Panc1 (cell line): Measurements from ENCODE around the gene CXCL6. TPM values are rescaled to one million over a fixed set of nuclear protein-coding genes. Genes with fewer than 3 reads are reported as not detected.

ENCODE experiments used
- ATAC-seq: fragments of 200-7000 bp; cut with Tn5 transposase; 2 replicates; pipeline ENCODE4 v1.9.1; 2020; ENCODE audit warnings: mild to moderate bottlenecking, moderate library complexity
- BruUV-seq: library from RNA; stranded (reverse); fragments of 400-500 nt; replicated peaks from 2 replicates; lab custom pipeline; 2021; lab: Mats Ljungman, UMichigan
- CTCF ChIA-PET: fragments of 300-600 bp; sonication (Branson Sonifier 250); formaldehyde crosslinking; loops from one replicate; lab custom pipeline; 2022; ENCODE audit warnings: antibody characterized with exemption; lab: Charles Lee
- POLR2A ChIA-PET: fragments of 300-600 bp; sonication (Branson Sonifier 250); formaldehyde crosslinking; loops from one replicate; lab custom pipeline; 2022; ENCODE audit warnings: antibody characterized with exemption; lab: Charles Lee
- DNase-seq: peaks from one replicate; pipeline ENCODE4 v3.0.0-alpha.2; 2010; ENCODE audit warnings: low read depth, low spot score
- H3K27ac ChIP-seq: 2 replicates; pipeline ENCODE4 v1.5.1; 2011; ENCODE audit warnings: mild to moderate bottlenecking, low read length, inconsistent platforms
- H3K27me3 ChIP-seq: fragments of 200-500 bp; sonication (Bioruptor generic); 2 replicates; pipeline ENCODE4 v1.6.0; 2014; ENCODE audit warnings: low read length, inconsistent platforms; ENCODE audit not compliant: control insufficient read depth, insufficient read depth
- H3K36me3 ChIP-seq: fragments of 200-500 bp; sonication (Bioruptor generic); 2 replicates; pipeline ENCODE4 v1.5.1; 2014; ENCODE audit warnings: inconsistent platforms, mild to moderate bottlenecking, low read length, moderate library complexity; ENCODE audit not compliant: control insufficient read depth, insufficient read depth
- H3K4me1 ChIP-seq: 2 replicates; pipeline ENCODE4 v1.5.1; 2011; ENCODE audit warnings: inconsistent platforms, mild to moderate bottlenecking, low read length, moderate library complexity; ENCODE audit not compliant: control insufficient read depth, insufficient read depth
- H3K4me3 ChIP-seq, 2 experiments: 2 replicates each; pipeline ENCODE4 v1.5.1; 2011 to 2012; ENCODE audit warnings: low read depth in 2 of 2, low read length in 2 of 2, mild to moderate bottlenecking in 2 of 2, inconsistent platforms in 1 of 2, moderate library complexity in 1 of 2
- H3K9me3 ChIP-seq: fragments of 200-500 bp; sonication (Bioruptor generic); 2 replicates; pipeline ENCODE4 v1.5.1; 2014; ENCODE audit warnings: low read depth, mild to moderate bottlenecking, inconsistent platforms, low read length, moderate library complexity; ENCODE audit not compliant: control insufficient read depth, insufficient read depth
- CTCF ChIP-seq: fragments of 450-650 bp; IDR thresholded peaks from 2 replicates; pipeline ENCODE4 v1.5.1; 2017; ENCODE audit warnings: mild to moderate bottlenecking
- POLR2AphosphoS5 ChIP-seq: IDR thresholded peaks from 2 replicates; pipeline ENCODE4 v1.6.1; 2012; ENCODE audit warnings: mild to moderate bottlenecking, low read depth, low read length, moderate library complexity
- REST ChIP-seq, 2 experiments: IDR thresholded peaks; 2 replicates each; pipeline ENCODE4 v1.6.1; 2011 to 2012; ENCODE audit warnings: low read depth in 2 of 2, control low read depth in 1 of 2, low read length in 1 of 2, mild to moderate bottlenecking in 1 of 2, moderate library complexity in 1 of 2; ENCODE audit not compliant: insufficient read depth in 1 of 2
- SIN3A ChIP-seq: IDR thresholded peaks from 2 replicates; pipeline ENCODE4 v1.6.1; 2012; ENCODE audit warnings: low read depth, mild to moderate bottlenecking, low read length, moderate library complexity, borderline replicate concordance; ENCODE audit not compliant: insufficient read depth
- TCF7L2 ChIP-seq: IDR thresholded peaks from 2 replicates; pipeline ENCODE4 v1.6.1; 2011; ENCODE audit warnings: mild to moderate bottlenecking, low read depth, low read length, inconsistent platforms
- in situ Hi-C: cut with HindIII; loops from 2 replicates; pipeline ENCODE4 v1.10.0; 2016; ENCODE audit warnings: low sequenced_read_pairs, low pct_unique_long_range_greater_than_20kb
- intact Hi-C: fragments of 100-400 bp; cut with micrococcal nuclease; formaldehyde crosslinking; loops from one replicate; pipeline ENCODE4 v1.10.0; 2022; ENCODE audit not compliant: unreplicated experiment
- total RNA-seq: library from RNA; stranded (reverse); gene quantifications from one replicate; pipeline ENCODE4 v1.2.1, GENCODE V29; 2021; ENCODE audit not compliant: unreplicated experiment

CXCL6 gene
- total RNA-seq, 1 experiment from 2014 or later = 0.33 TPM

GRCh38 chr4:73844345-73844744, 7.9 kb downstream of the CXCL6 start:
- POLR2A ChIA-PET = no interaction called here
- Histone ChIP-seq H3K36me3 (no peaks in the 10 kb centered on the region), H3K4me3 (no peak overlapping the region), H3K27ac (no peak overlapping the region), H3K4me1 (no peaks in the 10 kb centered on the region; the same call in 1 of the 2 replicates), H3K27me3 (no peaks in the 10 kb centered on the region), H3K9me3 (no peaks in the 10 kb centered on the region)
- DNase-seq (no peak), ATAC-seq (no peak)
- CTCF ChIA-PET = no interaction called here
- TF ChIP-seq SIN3A = no peak
- no peak for TF ChIP-seq POLR2AphosphoS5
- TF ChIP-seq TCF7L2 = no peak
- TF ChIP-seq CTCF = no peak
- TF ChIP-seq REST (IDR thresholded peaks at IDR 0.05; ENCODE audit: insufficient read depth in 1 of 2, low read depth in 2 of 2, low read length in 1 of 2) = no peak
- intact Hi-C loops (no loop called here), in situ Hi-C loops (no loop called here)
- no TSS peak for BruUV-seq

- intact Hi-C loops (no loop called here), in situ Hi-C loops (no loop called here)
- DNase-seq (no peak), ATAC-seq (no peak)
- no peak overlapping the region for H3K4me3 ChIP-seq
- H3K27me3 ChIP-seq = no peaks in the 10 kb centered on the region
- no peaks in the 10 kb centered on the region for H3K36me3 ChIP-seq
- no TSS peak for BruUV-seq
- H3K4me1 ChIP-seq = no peaks in the 10 kb centered on the region; the same call in 1 of the 2 replicates
- POLR2A ChIA-PET = no interaction called here
- CTCF ChIA-PET = no interaction called here
- H3K9me3 ChIP-seq = no peaks in the 10 kb centered on the region
- TF ChIP-seq SIN3A (no peak), REST (IDR thresholded peaks at IDR 0.05; ENCODE audit: insufficient read depth in 1 of 2, low read depth in 2 of 2, low read length in 1 of 2) (no peak), POLR2AphosphoS5 (no peak), TCF7L2 (no peak), CTCF (no peak)
- no peak overlapping the region for H3K27ac ChIP-seq
Measured at GRCh38 chr4:73844806-73845205, 8.3 kb downstream of the CXCL6 start.
